Neutrophil (primary cell): ENCODE data around the gene BCR.

Experiments
- H3K27ac ChIP-seq: fragments of 200-600 bp; sonication (generic); 2 replicates; pipeline ENCODE4 v1.5.1; 2016; ENCODE audit warnings: mild to moderate bottlenecking, moderate library complexity
- H3K27me3 ChIP-seq: fragments of 200-600 bp; sonication (generic); 2 replicates; pipeline ENCODE4 v1.6.0; 2016; ENCODE audit warnings: mild to moderate bottlenecking
- H3K36me3 ChIP-seq: fragments of 200-600 bp; sonication (generic); 2 replicates; pipeline ENCODE4 v1.5.1; 2017
- H3K4me1 ChIP-seq, 2 experiments: fragments of 200-600 bp in 1 of 2; sonication (generic) in 1 of 2; 1 replicate in 1 of 2; 2 replicates in 1 of 2; pipeline versions ENCODE4 v1.5.1 to v1.6.1; 2013 to 2016; ENCODE audit warnings: low read depth in 1 of 2, low read length in 1 of 2, mild to moderate bottlenecking in 1 of 2, moderate library complexity in 1 of 2; ENCODE audit not compliant: control insufficient read depth in 1 of 2, insufficient read depth in 1 of 2
- H3K4me3 ChIP-seq, 2 experiments: fragments of 200-600 bp in 1 of 2; sonication (generic) in 1 of 2; 1 replicate in 1 of 2; 2 replicates in 1 of 2; pipeline ENCODE4 v1.5.1; 2013 to 2016; ENCODE audit warnings: low read depth in 1 of 2, low read length in 1 of 2, mild to moderate bottlenecking in 1 of 2, moderate library complexity in 1 of 2
- H3K9me3 ChIP-seq: fragments of 200-600 bp; sonication (generic); 2 replicates; pipeline ENCODE4 v1.5.1; 2016
- TF ChIP-seq, protein P1 (sequence below): fragments of 200-600 bp; sonication (generic); IDR thresholded peaks from 2 replicates; pipeline ENCODE4 v1.5.1; 2016; ENCODE audit warnings: antibody characterized with exemption

Gene BCR

DNA sequence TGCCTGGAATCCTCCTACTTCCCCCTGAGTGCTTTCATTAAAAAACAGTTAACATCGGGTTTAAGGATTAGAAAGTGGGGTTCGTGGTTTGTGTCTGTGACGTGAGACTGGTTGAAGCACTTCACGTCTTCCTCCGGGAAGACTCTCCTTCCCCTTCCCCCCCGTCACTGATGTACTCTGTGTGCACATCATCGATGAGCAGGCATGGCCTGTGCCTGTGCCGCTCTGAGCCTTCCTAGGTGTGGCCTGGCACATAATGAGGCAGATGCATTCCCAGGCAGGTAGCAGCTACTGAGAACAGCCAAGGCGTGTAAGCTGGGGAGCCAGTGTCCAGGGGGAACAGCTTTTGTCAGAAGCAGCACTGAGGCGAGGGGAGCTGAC lies 93.8 kb downstream of the BCR start:
- H3K4me3 ChIP-seq, result no peak overlapping the region
- TF ChIP-seq, protein P1, sequence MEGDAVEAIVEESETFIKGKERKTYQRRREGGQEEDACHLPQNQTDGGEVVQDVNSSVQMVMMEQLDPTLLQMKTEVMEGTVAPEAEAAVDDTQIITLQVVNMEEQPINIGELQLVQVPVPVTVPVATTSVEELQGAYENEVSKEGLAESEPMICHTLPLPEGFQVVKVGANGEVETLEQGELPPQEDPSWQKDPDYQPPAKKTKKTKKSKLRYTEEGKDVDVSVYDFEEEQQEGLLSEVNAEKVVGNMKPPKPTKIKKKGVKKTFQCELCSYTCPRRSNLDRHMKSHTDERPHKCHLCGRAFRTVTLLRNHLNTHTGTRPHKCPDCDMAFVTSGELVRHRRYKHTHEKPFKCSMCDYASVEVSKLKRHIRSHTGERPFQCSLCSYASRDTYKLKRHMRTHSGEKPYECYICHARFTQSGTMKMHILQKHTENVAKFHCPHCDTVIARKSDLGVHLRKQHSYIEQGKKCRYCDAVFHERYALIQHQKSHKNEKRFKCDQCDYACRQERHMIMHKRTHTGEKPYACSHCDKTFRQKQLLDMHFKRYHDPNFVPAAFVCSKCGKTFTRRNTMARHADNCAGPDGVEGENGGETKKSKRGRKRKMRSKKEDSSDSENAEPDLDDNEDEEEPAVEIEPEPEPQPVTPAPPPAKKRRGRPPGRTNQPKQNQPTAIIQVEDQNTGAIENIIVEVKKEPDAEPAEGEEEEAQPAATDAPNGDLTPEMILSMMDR, result no peak
- no peaks in the 10 kb centered on the region for H3K4me1 ChIP-seq
- no peak overlapping the region for H3K27ac ChIP-seq
- H3K36me3 ChIP-seq, result peaks cover 97% of the 10 kb centered on the region
- H3K27me3 ChIP-seq, result no peaks in the 10 kb centered on the region
- no peaks in the 10 kb centered on the region for H3K9me3 ChIP-seq

DNA sequence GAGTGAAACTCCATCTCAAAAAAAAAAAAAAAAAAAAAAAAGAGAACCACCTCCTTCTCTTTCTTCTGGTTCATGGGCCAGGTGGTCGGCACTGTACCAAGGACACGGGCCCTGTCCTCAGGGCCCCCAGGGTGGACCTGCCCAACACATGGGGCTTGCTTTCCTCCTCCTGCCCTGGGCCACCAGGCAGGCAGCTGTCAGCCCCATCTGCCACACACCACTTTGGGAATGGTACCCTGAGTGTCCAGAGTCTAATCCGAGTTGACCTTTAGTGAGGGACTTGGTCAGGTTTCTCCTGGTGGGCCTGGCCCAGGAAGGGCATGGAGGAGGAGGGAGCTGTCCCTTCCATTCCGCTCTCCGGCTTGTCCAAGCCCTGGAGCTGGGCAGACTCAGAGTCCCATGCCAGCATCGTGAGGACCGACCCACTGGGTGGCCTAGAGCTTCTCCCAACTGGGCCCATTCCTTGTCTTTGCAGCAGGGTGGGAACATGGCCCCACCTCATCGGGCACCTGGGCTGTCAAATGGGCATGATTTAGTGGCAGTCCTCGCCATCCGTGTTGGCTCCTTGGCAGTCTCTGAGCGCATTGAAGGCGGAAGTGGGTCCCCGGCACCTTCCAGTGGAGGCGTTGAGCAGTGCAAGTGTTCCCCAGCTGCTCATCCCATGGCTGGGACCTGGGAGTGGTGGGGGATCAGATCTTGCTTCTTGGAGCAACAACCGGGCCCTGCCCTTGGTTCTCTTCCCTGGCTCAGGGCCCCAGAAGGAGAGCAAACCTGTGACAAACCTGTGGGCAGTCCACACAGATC lies 94.8 kb downstream of the BCR start:
- TF ChIP-seq, protein P1, result no peak
- Histone ChIP-seq H3K27me3 (no peaks in the 10 kb centered on the region), H3K4me1 (no peaks in the 10 kb centered on the region), H3K9me3 (no peaks in the 10 kb centered on the region), H3K27ac (no peak overlapping the region), H3K4me3 (no peak overlapping the region), H3K36me3 (peaks cover 97% of the 10 kb centered on the region)

DNA sequence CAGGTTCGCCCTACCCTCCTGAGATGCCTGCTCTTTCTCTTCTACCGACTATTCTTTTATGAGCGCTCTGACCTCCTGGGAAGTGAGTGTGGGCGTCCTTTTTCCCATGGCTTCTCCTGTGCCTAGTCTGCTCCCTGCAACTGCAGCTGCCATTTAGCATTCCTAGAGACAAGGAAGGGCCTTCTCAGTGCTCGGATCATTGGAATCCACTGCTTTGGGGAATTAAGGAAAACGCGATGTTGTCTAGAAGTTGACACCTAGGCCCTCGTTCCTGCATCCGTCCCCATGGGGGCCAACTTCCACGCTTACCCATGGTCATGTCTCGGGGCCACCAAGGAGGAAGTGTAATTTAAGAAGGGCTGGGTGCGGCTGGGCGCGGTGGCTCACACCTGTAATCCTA lies 95.4 kb downstream of the BCR start:
- TF ChIP-seq, protein P1, result no peak
- peaks cover 97% of the 10 kb centered on the region for H3K36me3 ChIP-seq

DNA sequence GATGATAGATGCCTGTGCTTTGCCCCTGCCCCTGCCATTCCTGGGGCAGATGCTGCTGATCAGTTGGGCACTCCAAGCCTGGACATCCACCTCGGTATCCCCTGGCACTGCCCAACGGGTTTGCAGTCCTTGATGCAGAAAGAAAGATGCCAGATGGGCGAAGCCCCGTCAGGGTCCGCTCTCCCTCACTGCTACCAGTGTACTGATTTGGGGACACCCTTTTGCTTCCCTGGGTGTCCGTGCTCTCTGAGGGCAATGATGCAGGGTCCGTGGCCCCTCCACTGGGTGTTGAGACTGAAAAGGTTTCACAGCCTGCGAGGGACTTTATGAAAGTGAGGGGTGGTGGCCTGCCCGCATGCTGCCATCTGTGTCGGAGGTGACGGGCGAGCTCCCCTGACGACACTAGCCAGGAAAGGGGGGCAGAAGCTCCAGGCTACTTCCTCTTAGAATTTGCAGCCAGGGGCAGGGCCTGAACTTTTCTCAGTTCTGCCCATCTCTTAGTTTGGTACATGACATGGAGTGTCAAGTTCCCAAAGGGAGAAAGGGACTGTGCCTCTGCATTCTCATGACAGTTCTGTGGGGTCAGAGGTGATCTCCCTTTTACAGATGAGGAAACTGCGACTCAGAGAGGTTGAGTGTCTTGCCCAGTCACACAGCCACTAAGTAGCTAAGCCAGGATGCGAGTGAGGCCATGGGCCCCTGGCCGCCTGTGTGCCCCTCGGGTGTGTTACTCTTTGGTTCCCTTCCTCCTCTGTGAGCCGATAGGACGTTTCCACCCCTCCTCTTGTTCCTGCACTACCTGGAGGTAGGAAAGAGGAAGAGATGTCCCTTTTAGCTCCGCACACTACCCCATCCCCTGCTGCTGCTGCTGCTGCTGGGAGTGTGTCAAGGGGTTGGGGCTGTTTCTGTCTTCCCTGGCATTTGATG lies 96.6 kb downstream of the BCR start:
- H3K36me3 ChIP-seq, result peaks cover 92% of the 10 kb centered on the region

More for the DNA sequence above, 95.4 kb downstream of the BCR start:
- Histone ChIP-seq H3K9me3 (no peaks in the 10 kb centered on the region), H3K4me3 (no peak overlapping the region), H3K27ac (no peak overlapping the region), H3K4me1 (no peaks in the 10 kb centered on the region), H3K27me3 (no peaks in the 10 kb centered on the region)

DNA sequence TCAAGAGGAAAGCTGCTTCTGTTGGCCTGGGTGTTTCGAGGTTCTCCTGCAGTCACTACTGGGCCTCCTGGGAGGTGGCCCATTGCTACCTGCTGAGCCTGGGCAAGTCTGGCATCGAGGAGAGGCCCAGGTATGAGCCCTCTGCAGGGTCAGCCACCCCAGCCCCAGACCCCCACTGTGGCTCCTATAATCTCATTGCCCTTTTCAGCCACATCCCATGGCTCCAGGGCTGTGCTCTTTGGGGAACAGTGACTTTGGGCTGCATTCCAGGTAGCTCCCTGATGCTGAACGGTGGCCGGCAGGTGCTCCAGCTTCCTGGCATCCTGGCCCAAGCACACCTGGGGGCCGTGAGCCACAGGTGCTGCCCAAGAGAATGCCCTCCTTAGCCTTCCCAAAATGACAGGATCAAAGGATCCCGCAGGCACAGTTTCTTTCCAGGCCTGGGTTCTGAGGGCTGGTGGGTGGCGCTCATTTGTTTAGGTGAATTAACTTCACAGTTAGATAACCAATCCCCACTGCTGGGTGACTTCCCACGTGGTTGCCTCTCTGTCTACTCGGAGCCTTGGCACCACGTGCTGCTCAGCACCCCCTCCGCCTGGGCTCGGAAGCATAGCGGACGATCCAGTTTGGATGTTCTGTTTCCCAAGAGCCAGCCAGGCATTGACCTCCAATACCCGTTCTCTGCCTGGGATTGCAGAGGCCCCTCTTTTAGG lies 97.4 kb downstream of the BCR start:
- H3K4me1 ChIP-seq, result peaks cover 3 to 6% of the 10 kb centered on the region in 2 experiments
- peaks cover 91% of the 10 kb centered on the region for H3K36me3 ChIP-seq
- H3K27ac ChIP-seq, result no peak overlapping the region
- TF ChIP-seq, protein P1, result no peak
- no peaks in the 10 kb centered on the region for H3K27me3 ChIP-seq
- H3K9me3 ChIP-seq, result no peaks in the 10 kb centered on the region
- no peak overlapping the region for H3K4me3 ChIP-seq

More for the DNA sequence above, 96.6 kb downstream of the BCR start:
- H3K4me3 ChIP-seq, result no peak overlapping the region
- H3K27me3 ChIP-seq, result no peaks in the 10 kb centered on the region
- H3K9me3 ChIP-seq, result no peaks in the 10 kb centered on the region
- TF ChIP-seq, protein P1, result no peak
- H3K4me1 ChIP-seq, result peaks cover 3 to 4% of the 10 kb centered on the region in 2 experiments
- no peak overlapping the region for H3K27ac ChIP-seq
